ENCODE measurements around the gene KCNN4.

Gene KCNN4

DNA sequence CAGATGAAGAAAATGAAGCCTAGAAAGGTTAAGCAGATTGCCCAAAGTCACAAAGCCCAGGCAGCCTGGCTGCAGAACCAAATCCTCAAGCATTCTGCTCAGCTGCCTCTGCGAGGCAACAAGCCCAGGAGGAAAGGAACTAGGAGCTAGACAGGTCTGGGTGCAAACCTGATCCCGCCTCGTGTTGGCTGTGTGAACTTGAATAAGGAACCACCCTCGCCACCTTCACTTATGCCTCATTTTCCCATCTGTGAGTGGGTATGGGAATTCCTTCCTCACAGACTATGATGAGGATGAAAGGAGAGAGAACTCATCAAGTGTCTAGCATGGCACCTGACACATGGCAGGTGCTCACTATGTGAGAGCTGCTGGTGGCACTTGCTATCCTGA lies 32.6 kb downstream of the KCNN4 start:
- TF ChIP-seq EZH2phosphoT487 (IDR thresholded peaks at IDR 0.05; ENCODE audit: low read depth) (no peak), CTCF (IDR thresholded peaks at IDR 0.05; ENCODE audit: low read depth, low read length) (no peak)
- peak overlapping the region; percentile 56 for H3K9ac ChIP-seq (ENCODE audit: low read length)
- peaks cover 80% of the 10 kb centered on the region for H3K36me3 ChIP-seq (replicated peaks; ENCODE audit: low read depth, low read length)
- H3K4me2 ChIP-seq (ENCODE audit: low read length): peak overlapping the region; percentile 54
- peaks cover 69% of the 10 kb centered on the region for H3K4me1 ChIP-seq (ENCODE audit: low read length)
- H3K4me3 ChIP-seq (ENCODE audit: low read length): peak overlapping the region; percentile 25; the same call in 1 of the 2 replicates
- peaks cover 14% of the 10 kb centered on the region for H3K79me2 ChIP-seq (ENCODE audit: low read length)
- H3K27me3 ChIP-seq (ENCODE audit: low read depth, low read length): no peaks in the 10 kb centered on the region
- peak overlapping the region; percentile 66 for H3K27ac ChIP-seq (ENCODE audit: low read length)
- no peaks in the 10 kb centered on the region for H4K20me1 ChIP-seq (ENCODE audit: insufficient read depth, low read length)
- no peaks in the 10 kb centered on the region for H3K9me3 ChIP-seq (ENCODE audit: insufficient read depth, low read length)
- no peak overlapping the region for H2AFZ ChIP-seq (ENCODE audit: low read depth, low read length)

DNA sequence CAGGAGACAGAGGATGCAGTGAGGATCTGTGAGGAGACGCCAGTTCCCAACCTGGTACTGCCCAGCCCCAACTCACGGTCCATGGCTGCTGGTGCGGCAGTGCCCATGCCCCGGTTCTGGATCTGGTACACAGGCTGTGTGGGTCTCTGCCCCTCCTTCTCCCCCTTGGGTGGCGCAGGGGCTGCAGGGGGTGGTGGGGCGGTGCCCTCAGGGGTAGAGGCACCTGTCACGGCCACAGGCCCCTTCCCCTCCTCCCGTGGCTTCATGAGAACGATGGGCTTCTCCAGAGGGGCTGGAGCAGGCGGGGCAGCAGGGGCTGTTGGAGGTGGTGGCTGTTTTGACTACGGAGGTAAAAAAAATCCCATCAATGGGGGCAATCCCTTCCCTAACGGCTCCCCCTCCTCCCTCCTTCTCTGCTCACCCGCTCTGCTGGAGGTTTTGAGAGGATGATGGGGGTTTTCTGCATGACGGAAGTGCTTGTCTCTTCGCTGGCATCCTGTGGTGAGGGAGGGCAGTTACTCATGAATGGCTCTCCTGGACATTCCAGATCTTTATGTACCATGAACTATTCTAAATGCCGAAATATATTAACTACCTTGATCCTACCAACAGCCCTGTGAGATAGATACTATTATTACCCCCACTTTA lies 33.1 kb downstream of the KCNN4 start:
- Histone ChIP-seq H3K4me3 (ENCODE audit: low read length) (peak overlapping the region; percentile 25; the same call in 1 of the 2 replicates), H3K4me2 (ENCODE audit: low read length) (peak overlapping the region; percentile 54), H3K9me3 (ENCODE audit: insufficient read depth, low read length) (no peaks in the 10 kb centered on the region), H4K20me1 (ENCODE audit: insufficient read depth, low read length) (no peaks in the 10 kb centered on the region), H3K27me3 (ENCODE audit: low read depth, low read length) (no peaks in the 10 kb centered on the region), H2AFZ (ENCODE audit: low read depth, low read length) (no peak overlapping the region), H3K4me1 (ENCODE audit: low read length) (peaks cover 64% of the 10 kb centered on the region), H3K79me2 (ENCODE audit: low read length) (peaks cover 9% of the 10 kb centered on the region), H3K27ac (ENCODE audit: low read length) (peak overlapping the region; percentile 66), H3K9ac (ENCODE audit: low read length) (peak overlapping the region; percentile 56), H3K36me3 (replicated peaks; ENCODE audit: low read depth, low read length) (peaks cover 78% of the 10 kb centered on the region)
- TF ChIP-seq EZH2phosphoT487 (IDR thresholded peaks at IDR 0.05; ENCODE audit: low read depth) (no peak), CTCF (IDR thresholded peaks at IDR 0.05; ENCODE audit: low read depth, low read length) (no peak)

GRCh38 chr19:43743059-43743458 lies 37.7 kb downstream of the KCNN4 start:
- no peaks in the 10 kb centered on the region for H3K79me2 ChIP-seq (ENCODE audit: low read length)
- no peak overlapping the region for H3K27ac ChIP-seq (ENCODE audit: low read length)
- H3K4me2 ChIP-seq (ENCODE audit: low read length): no peak overlapping the region
- peaks cover 81% of the 10 kb centered on the region for H3K36me3 ChIP-seq (replicated peaks; ENCODE audit: low read depth, low read length)
- peaks cover 32% of the 10 kb centered on the region for H3K4me1 ChIP-seq (ENCODE audit: low read length)
- no peaks in the 10 kb centered on the region for H3K9me3 ChIP-seq (ENCODE audit: insufficient read depth, low read length)
- H2AFZ ChIP-seq (ENCODE audit: low read depth, low read length): no peak overlapping the region
- no peak overlapping the region for H3K9ac ChIP-seq (ENCODE audit: low read length)
- H4K20me1 ChIP-seq (ENCODE audit: insufficient read depth, low read length): no peaks in the 10 kb centered on the region
- H3K4me3 ChIP-seq (ENCODE audit: low read length): no peak overlapping the region
- no peaks in the 10 kb centered on the region for H3K27me3 ChIP-seq (ENCODE audit: low read depth, low read length)
- TF ChIP-seq CTCF (IDR thresholded peaks at IDR 0.05; ENCODE audit: low read depth, low read length) (no peak), EZH2phosphoT487 (IDR thresholded peaks at IDR 0.05; ENCODE audit: low read depth) (no peak)

GRCh38 chr19:43741075-43741825 lies 39.5 kb downstream of the KCNN4 start:
- Histone ChIP-seq H3K27me3 (ENCODE audit: low read depth, low read length) (no peaks in the 10 kb centered on the region), H2AFZ (ENCODE audit: low read depth, low read length) (no peak overlapping the region), H3K79me2 (ENCODE audit: low read length) (no peaks in the 10 kb centered on the region), H3K27ac (ENCODE audit: low read length) (no peak overlapping the region), H3K9ac (ENCODE audit: low read length) (no peak overlapping the region), H3K4me1 (ENCODE audit: low read length) (peaks cover 14% of the 10 kb centered on the region), H3K36me3 (replicated peaks; ENCODE audit: low read depth, low read length) (peaks cover 83% of the 10 kb centered on the region), H3K4me3 (ENCODE audit: low read length) (no peak overlapping the region), H4K20me1 (ENCODE audit: insufficient read depth, low read length) (no peaks in the 10 kb centered on the region), H3K4me2 (ENCODE audit: low read length) (no peak overlapping the region), H3K9me3 (ENCODE audit: insufficient read depth, low read length) (no peaks in the 10 kb centered on the region)
- TF ChIP-seq EZH2phosphoT487 (IDR thresholded peaks at IDR 0.05; ENCODE audit: low read depth) (no peak), CTCF (IDR thresholded peaks at IDR 0.05; ENCODE audit: low read depth, low read length) (no peak)
